Activated CD4-positive, alpha-beta T cell treated with anti-CD3 and anti-CD28 coated beads for 36 hours (primary cell): ENCODE results near the gene TMEM164. TPM values are rescaled to one million over a fixed set of nuclear protein-coding genes. Genes with fewer than 3 reads are reported as not detected.

Experiments used
- ATAC-seq: fragments of 200-7000 bp; cut with Tn5 transposase; one replicate; pipeline ENCODE4 v1.10.0; 2021; ENCODE audit warnings: mild to moderate bottlenecking, moderate library complexity
- CTCF ChIA-PET: fragments of 350-600 bp; sonication (Branson Sonifier 250); formaldehyde crosslinking; loops from one replicate; lab custom pipeline; 2021; ENCODE audit warnings: antibody characterized with exemption; lab: Charles Lee
- POLR2A ChIA-PET: fragments of 350-600 bp; sonication (Branson Sonifier 250); formaldehyde crosslinking; loops from one replicate; lab custom pipeline; 2021; ENCODE audit warnings: antibody characterized with exemption, inconsistent platforms; lab: Charles Lee
- DNase-seq: peaks from one replicate; pipeline ENCODE4 v3.0.0-alpha.2; 2020
- H3K27ac Mint-ChIP-seq: one replicate; pipeline ENCODE4 v1.8.0; 2021; ENCODE audit warnings: mixed read lengths
- H3K27me3 Mint-ChIP-seq: one replicate; pipeline ENCODE4 v1.8.0; 2021; ENCODE audit warnings: mixed read lengths
- H3K36me3 Mint-ChIP-seq: one replicate; pipeline ENCODE4 v1.8.0; 2021; ENCODE audit warnings: low read depth, mixed read lengths
- H3K4me1 Mint-ChIP-seq: one replicate; pipeline ENCODE4 v1.8.0; 2021; ENCODE audit warnings: mixed read lengths
- H3K4me3 Mint-ChIP-seq: one replicate; pipeline ENCODE4 v1.8.0; 2021; ENCODE audit warnings: mild to moderate bottlenecking, moderate library complexity, mixed read lengths
- H3K9me3 Mint-ChIP-seq: one replicate; pipeline ENCODE4 v1.8.0; 2021; ENCODE audit warnings: low read depth, mixed read lengths
- intact Hi-C, 2 experiments: fragments of 100-400 bp; cut with DNase I in 1 of 2; cut with micrococcal nuclease in 1 of 2; formaldehyde crosslinking; loops; one replicate each; pipeline versions ENCODE4 v1.14.2 to v1.15.1; 2022 to 2024; cut with DNase I, micrococcal nuclease
- total RNA-seq, 2 experiments: library from RNA; stranded (reverse); gene quantifications; one replicate each; pipeline ENCODE4 v1.2.3, GENCODE V29; 2021

The TMEM164 gene
- total RNA-seq, 2 experiments from 2014 or later: 10.5 to 12.2 TPM

- intact Hi-C loops: loop anchor here in 1 of 2 experiments (10.0 kb wide), 1 partner anchor 122 kb away; the partner anchor contains the start of gene AMMECR1
- DNase-seq: no peak
- ChIA-PET POLR2A (no interaction called here), CTCF (interaction anchor here (1.4 kb wide), 1 partner anchor 215 kb away, joined by 4 read pairs; no protein-coding TSS in a partner anchor)
- Mint-ChIP-seq H3K9me3 (no peaks in the 10 kb centered on the region), H3K4me3 (no peak overlapping the region), H3K36me3 (no peaks in the 10 kb centered on the region), H3K27me3 (no peaks in the 10 kb centered on the region), H3K27ac (peak overlapping the region; percentile 19), H3K4me1 (peaks cover 16% of the 10 kb centered on the region)
- no peak for ATAC-seq
Observed at GRCh38 chrX:110192516-110192915, 189.6 kb downstream of the TMEM164 start.

- CTCF ChIA-PET: interaction anchor here (0.6 kb wide), 1 partner anchor 179 kb away, joined by 3 read pairs; no protein-coding TSS in a partner anchor
- POLR2A ChIA-PET: no interaction called here
Observed at GRCh38 chrX:110194977-110195376, 192.1 kb downstream of the TMEM164 start.

GRCh38 chrX:110201799-110202198, 198.9 kb downstream of the TMEM164 start:
- Mint-ChIP-seq H3K9me3 (no peaks in the 10 kb centered on the region), H3K4me1 (peaks cover 23% of the 10 kb centered on the region), H3K27ac (no peak overlapping the region), H3K27me3 (no peaks in the 10 kb centered on the region), H3K36me3 (peaks cover 5% of the 10 kb centered on the region), H3K4me3 (no peak overlapping the region)
- ATAC-seq (peak; percentile 36), DNase-seq (no peak)
- ChIA-PET CTCF (no interaction called here), POLR2A (no interaction called here)
- intact Hi-C loops: loop anchor here in 1 of 2 experiments (10.0 kb wide), 1 partner anchor 63 kb away; no protein-coding TSS in a partner anchor

More at GRCh38 chrX:110194977-110195376, 192.1 kb downstream of the TMEM164 start:
- intact Hi-C loops: loop anchor here in 1 of 2 experiments (10.0 kb wide), 1 partner anchor 120 kb away; the partner anchor contains the start of gene AMMECR1
- no peak for ATAC-seq
- H3K27me3 Mint-ChIP-seq: no peaks in the 10 kb centered on the region
- no peaks in the 10 kb centered on the region for H3K9me3 Mint-ChIP-seq
- DNase-seq: no peak
- H3K27ac Mint-ChIP-seq: no peak overlapping the region
- H3K36me3 Mint-ChIP-seq: no peaks in the 10 kb centered on the region
- H3K4me3 Mint-ChIP-seq: no peak overlapping the region
- no peaks in the 10 kb centered on the region for H3K4me1 Mint-ChIP-seq

- no peak overlapping the region for H3K4me3 Mint-ChIP-seq
- DNase-seq: no peak
- peak; percentile 64 for ATAC-seq
- H3K27ac Mint-ChIP-seq: no peak overlapping the region
- H3K36me3 Mint-ChIP-seq: peaks cover 5% of the 10 kb centered on the region
- H3K27me3 Mint-ChIP-seq: no peaks in the 10 kb centered on the region
- ChIA-PET CTCF (interaction anchor here (0.5 to 1.9 kb wide), 5 partner anchors 16 to 67 kb away, joined by 3 to 5 read pairs (median 3); no protein-coding TSS in a partner anchor), POLR2A (interaction anchor here (0.9 kb wide), 1 partner anchor 24 kb away, joined by 3 read pairs; no protein-coding TSS in a partner anchor)
- H3K4me1 Mint-ChIP-seq: peaks cover 23% of the 10 kb centered on the region
- H3K9me3 Mint-ChIP-seq: no peaks in the 10 kb centered on the region
- intact Hi-C loops: loop anchor here in 1 of 2 experiments (10.0 kb wide), 1 partner anchor 60 kb away; no protein-coding TSS in a partner anchor
Observed at GRCh38 chrX:110204986-110205385, 202.1 kb downstream of the TMEM164 start.

GRCh38 chrX:110208092-110208491, 205.2 kb downstream of the TMEM164 start:
- H3K27ac Mint-ChIP-seq: no peak overlapping the region
- no peaks in the 10 kb centered on the region for H3K9me3 Mint-ChIP-seq
- H3K4me1 Mint-ChIP-seq: peaks cover 19% of the 10 kb centered on the region
- ChIA-PET POLR2A (no interaction called here), CTCF (no interaction called here)
- peaks cover 1% of the 10 kb centered on the region for H3K36me3 Mint-ChIP-seq
- no peaks in the 10 kb centered on the region for H3K27me3 Mint-ChIP-seq
- no peak for DNase-seq
- intact Hi-C loops: loop anchor here in 1 of 2 experiments (10.0 kb wide), 1 partner anchor 57 kb away; no protein-coding TSS in a partner anchor
- no peak for ATAC-seq
- no peak overlapping the region for H3K4me3 Mint-ChIP-seq

- CTCF ChIA-PET: interaction anchor here (1.1 to 1.5 kb wide), 3 partner anchors 9 to 196 kb away, joined by 3 to 4 read pairs (median 4); partner anchors contain the start of gene AMMECR1
- Mint-ChIP-seq H3K27ac (no peak overlapping the region), H3K4me3 (no peak overlapping the region), H3K9me3 (no peaks in the 10 kb centered on the region), H3K4me1 (peaks cover 13% of the 10 kb centered on the region), H3K36me3 (peaks cover 6% of the 10 kb centered on the region), H3K27me3 (no peaks in the 10 kb centered on the region)
- peak; percentile 44 for ATAC-seq
- no peak for DNase-seq
- POLR2A ChIA-PET: no interaction called here
- intact Hi-C loops: no loop called here
Observed at GRCh38 chrX:110210417-110211139, 207.7 kb downstream of the TMEM164 start.

- Mint-ChIP-seq H3K9me3 (no peaks in the 10 kb centered on the region), H3K27ac (no peak overlapping the region), H3K4me1 (peaks cover 9% of the 10 kb centered on the region), H3K4me3 (no peak overlapping the region), H3K36me3 (peaks cover 8% of the 10 kb centered on the region), H3K27me3 (no peaks in the 10 kb centered on the region)
- intact Hi-C loops: no loop called here
- ChIA-PET CTCF (interaction anchor here (1.1 to 1.5 kb wide), 2 partner anchors 8 to 16 kb away, joined by 3 to 4 read pairs; no protein-coding TSS in a partner anchor), POLR2A (interaction anchor here (0.8 kb wide), 1 partner anchor 1566 kb away, joined by 3 read pairs; no protein-coding TSS in a partner anchor)
- DNase-seq: no peak
- ATAC-seq: no peak
Observed at GRCh38 chrX:110211340-110211739, 208.4 kb downstream of the TMEM164 start.

GRCh38 chrX:110212299-110212698, 209.4 kb downstream of the TMEM164 start:
- CTCF ChIA-PET: interaction anchor here (1.1 kb wide), 1 partner anchor 15 kb away, joined by 3 read pairs; no protein-coding TSS in a partner anchor
- Mint-ChIP-seq H3K27me3 (no peaks in the 10 kb centered on the region), H3K9me3 (no peaks in the 10 kb centered on the region), H3K27ac (no peak overlapping the region), H3K4me3 (no peak overlapping the region), H3K36me3 (peaks cover 10% of the 10 kb centered on the region), H3K4me1 (peaks cover 12% of the 10 kb centered on the region)
- DNase-seq: no peak
- intact Hi-C loops: no loop called here
- POLR2A ChIA-PET: interaction anchor here (0.8 kb wide), 1 partner anchor 1565 kb away, joined by 3 read pairs; no protein-coding TSS in a partner anchor
- ATAC-seq: no peak

GRCh38 chrX:110213183-110213582, 210.3 kb downstream of the TMEM164 start:
- H3K9me3 Mint-ChIP-seq: no peaks in the 10 kb centered on the region
- H3K4me3 Mint-ChIP-seq: no peak overlapping the region
- ChIA-PET POLR2A (no interaction called here), CTCF (no interaction called here)
- ATAC-seq (no peak), DNase-seq (no peak)
- intact Hi-C loops: no loop called here
- no peak overlapping the region for H3K27ac Mint-ChIP-seq
- H3K4me1 Mint-ChIP-seq: peaks cover 18% of the 10 kb centered on the region
- peaks cover 10% of the 10 kb centered on the region for H3K36me3 Mint-ChIP-seq
- no peaks in the 10 kb centered on the region for H3K27me3 Mint-ChIP-seq

GRCh38 chrX:110214684-110215083, 211.8 kb downstream of the TMEM164 start:
- Mint-ChIP-seq H3K36me3 (peaks cover 10% of the 10 kb centered on the region), H3K4me1 (peaks cover 21% of the 10 kb centered on the region), H3K9me3 (no peaks in the 10 kb centered on the region), H3K4me3 (no peak overlapping the region), H3K27ac (no peak overlapping the region), H3K27me3 (no peaks in the 10 kb centered on the region)
- intact Hi-C loops: no loop called here
- DNase-seq: no peak
- ATAC-seq: no peak
- POLR2A ChIA-PET: no interaction called here
- CTCF ChIA-PET: interaction anchor here (0.6 to 0.8 kb wide), 2 partner anchors 10 to 68 kb away, joined by 3 to 4 read pairs; no protein-coding TSS in a partner anchor

GRCh38 chrX:110215411-110215810, 212.5 kb downstream of the TMEM164 start:
- Mint-ChIP-seq H3K27ac (no peak overlapping the region), H3K9me3 (no peaks in the 10 kb centered on the region), H3K4me1 (peaks cover 23% of the 10 kb centered on the region), H3K36me3 (peaks cover 10% of the 10 kb centered on the region), H3K4me3 (no peak overlapping the region), H3K27me3 (no peaks in the 10 kb centered on the region)
- DNase-seq: no peak
- intact Hi-C loops: no loop called here
- ATAC-seq: no peak
- ChIA-PET CTCF (no interaction called here), POLR2A (no interaction called here)
